Upper lobe of right lung (tissue), 1 donor: ENCODE results near the gene CD5L. TPM values are rescaled to one million over a fixed set of nuclear protein-coding genes. Genes with fewer than 3 reads are reported as not detected.
A peak's percentile ranks its signal among the peaks of the same experiment; 100 is the strongest.

Source experiments
- ATAC-seq: fragments of 200-7000 bp; cut with Tn5 transposase; one replicate; pipeline ENCODE4 v1.9.1; 2020; ENCODE audit warnings: mild to moderate bottlenecking, moderate library complexity
- DNase-seq: peaks from one replicate; pipeline ENCODE4 v3.0.0-alpha.2; 2020
- H3K27ac ChIP-seq: fragments of 200-600 bp; one replicate; pipeline ENCODE4 v1.8.0; 2022
- H3K27me3 ChIP-seq: fragments of 200-600 bp; one replicate; pipeline ENCODE4 v1.8.0; 2022; ENCODE audit warnings: mild to moderate bottlenecking
- H3K36me3 ChIP-seq: fragments of 200-600 bp; one replicate; pipeline ENCODE4 v1.8.0; 2022
- H3K4me1 ChIP-seq: fragments of 200-600 bp; one replicate; pipeline ENCODE4 v1.8.0; 2022
- H3K4me3 ChIP-seq: fragments of 200-600 bp; one replicate; pipeline ENCODE4 v1.8.0; 2022; ENCODE audit warnings: mild to moderate bottlenecking
- H3K9me3 ChIP-seq: fragments of 200-600 bp; one replicate; pipeline ENCODE4 v1.8.0; 2022
- CTCF ChIP-seq: fragments of 200-600 bp; IDR thresholded peaks from one replicate; pipeline ENCODE4 v1.8.0; 2022; ENCODE audit warnings: antibody characterized with exemption
- intact Hi-C: fragments of 100-400 bp; cut with DNase I; formaldehyde crosslinking; loops from one replicate; pipeline ENCODE4 v1.11.0; 2022
- total RNA-seq: library from RNA; stranded (reverse); fragmentation: NEBNext Ultra II Directional; extraction: Animal tissue kit (Norgen Biotek cat#: 25700); gene quantifications from one replicate; pipeline ENCODE4 v1.2.1, GENCODE V29; 2021
- donor health status: DM: no; HTN: yes; CAD: no; lungs with severe emphysema.

Gene CD5L
- total RNA-seq, 1 donor from 2014 or later: 0.93 TPM

DNA sequence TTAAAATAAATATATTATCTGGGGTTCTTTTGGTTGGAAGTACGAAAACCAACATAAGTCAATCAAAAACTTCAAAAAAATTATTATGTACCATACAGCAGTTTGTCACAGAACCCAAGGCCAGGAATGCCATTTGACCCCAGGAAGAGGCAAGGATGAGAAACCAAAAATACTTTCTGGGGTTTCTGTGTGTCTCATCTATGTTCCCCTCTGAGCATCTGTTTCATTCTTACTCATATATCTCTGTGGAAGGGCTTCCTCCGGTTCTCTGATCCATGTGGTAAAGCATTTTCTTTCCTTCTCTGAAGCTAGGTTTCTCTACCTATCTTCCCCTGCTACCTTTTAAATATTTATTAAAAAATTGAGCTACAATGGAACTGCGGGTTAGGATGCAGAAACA is 11.9 kb downstream of the CD5L start:
- Histone ChIP-seq H3K27ac (no peak overlapping the region), H3K27me3 (no peaks in the 10 kb centered on the region), H3K36me3 (no peaks in the 10 kb centered on the region), H3K4me3 (no peak overlapping the region), H3K9me3 (no peaks in the 10 kb centered on the region), H3K4me1 (no peaks in the 10 kb centered on the region)
- TF ChIP-seq CTCF: no peak
- ATAC-seq: no peak
- no peak for DNase-seq
- intact Hi-C loops: no loop called here

DNA sequence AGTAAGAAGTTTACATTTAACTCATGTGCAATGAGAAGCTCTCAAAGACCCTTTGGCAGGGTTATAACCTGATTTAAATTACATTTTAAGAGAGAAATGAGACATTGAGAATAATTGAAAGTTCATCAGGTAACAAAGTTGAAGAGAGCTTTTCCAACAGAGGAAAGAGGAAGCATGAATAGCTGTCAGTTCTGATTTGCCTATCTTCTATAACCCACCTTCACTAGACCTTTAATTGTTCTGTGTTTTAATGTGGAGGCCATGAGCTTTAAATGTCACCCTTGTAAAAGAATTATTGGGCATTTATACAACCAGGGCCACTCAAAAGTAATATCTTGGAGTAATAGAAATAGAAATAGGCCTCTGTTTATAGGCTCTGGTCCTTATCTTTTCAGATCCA is 12.4 kb downstream of the CD5L start:
- H3K4me1 ChIP-seq: no peaks in the 10 kb centered on the region
- no peak overlapping the region for H3K4me3 ChIP-seq
- intact Hi-C loops: no loop called here
- no peak overlapping the region for H3K27ac ChIP-seq
- H3K36me3 ChIP-seq: no peaks in the 10 kb centered on the region
- H3K27me3 ChIP-seq: no peaks in the 10 kb centered on the region
- H3K9me3 ChIP-seq: no peaks in the 10 kb centered on the region
- no peak for TF ChIP-seq CTCF
- ATAC-seq (no peak), DNase-seq (no peak)

GRCh38 chr1:157820299-157820698 is 21.3 kb downstream of the CD5L start:
- Histone ChIP-seq H3K27ac (no peak overlapping the region), H3K4me1 (no peaks in the 10 kb centered on the region), H3K4me3 (no peak overlapping the region), H3K9me3 (no peaks in the 10 kb centered on the region), H3K36me3 (no peaks in the 10 kb centered on the region), H3K27me3 (no peaks in the 10 kb centered on the region)
- intact Hi-C loops: no loop called here
- no peak for TF ChIP-seq CTCF
- ATAC-seq (no peak), DNase-seq (no peak)

DNA sequence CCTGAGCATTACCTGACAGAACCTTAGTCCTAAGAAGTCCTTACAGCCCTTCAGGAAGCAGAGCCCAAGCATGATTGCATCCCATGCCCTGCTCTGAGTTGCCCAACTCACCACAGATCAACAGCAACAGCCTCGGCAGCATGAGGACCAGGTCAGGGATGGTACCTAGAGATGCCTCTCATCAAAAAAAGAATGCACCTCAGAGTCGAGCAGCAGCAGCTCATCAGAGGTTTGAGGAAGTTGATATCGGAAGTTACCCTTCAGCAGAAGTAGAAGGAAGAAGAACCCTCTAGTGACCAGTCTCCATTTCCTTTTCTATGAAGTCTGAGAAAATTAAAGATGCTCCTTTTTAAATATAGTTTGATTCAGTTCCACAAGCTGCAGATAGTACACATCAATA is 21.7 kb downstream of the CD5L start, which contains the start of gene FCRL1:
TSS of gene FCRL1 (minus strand) at position 225 of the 400 bp plus-strand sequence. CDS start at position 142, 83 bp downstream.
- intact Hi-C loops: no loop called here
- DNase-seq (no peak), ATAC-seq (peak; percentile 68)
- TF ChIP-seq CTCF: no peak
- Histone ChIP-seq H3K9me3 (no peaks in the 10 kb centered on the region), H3K4me1 (no peaks in the 10 kb centered on the region), H3K27ac (no peak within 1 kb of the TSS), H3K36me3 (no peaks in the 10 kb centered on the region), H3K27me3 (no peaks in the 10 kb centered on the region), H3K4me3 (no peak within 1 kb of the TSS)

- Histone ChIP-seq H3K27me3 (no peaks in the 10 kb centered on the region), H3K27ac (no peak overlapping the region), H3K4me3 (no peak overlapping the region), H3K9me3 (no peaks in the 10 kb centered on the region), H3K4me1 (no peaks in the 10 kb centered on the region), H3K36me3 (no peaks in the 10 kb centered on the region)
- TF ChIP-seq CTCF: no peak
- ATAC-seq (no peak), DNase-seq (no peak)
- intact Hi-C loops: no loop called here
Measured at GRCh38 chr1:157819215-157819614, 22.4 kb downstream of the CD5L start.

GRCh38 chr1:157813269-157813668 is 28.3 kb downstream of the CD5L start:
- intact Hi-C loops: no loop called here
- Histone ChIP-seq H3K4me3 (no peak overlapping the region), H3K27ac (no peak overlapping the region), H3K36me3 (no peaks in the 10 kb centered on the region), H3K27me3 (no peaks in the 10 kb centered on the region), H3K4me1 (no peaks in the 10 kb centered on the region), H3K9me3 (peaks cover 7% of the 10 kb centered on the region)
- TF ChIP-seq CTCF: no peak
- ATAC-seq (no peak), DNase-seq (no peak)
